ENCODE results near the gene ABCC4. TPM values are rescaled to one million over a fixed set of nuclear protein-coding genes. Genes with fewer than 3 reads are reported as not detected.

The ABCC4 gene
- total and polyA plus RNA-seq, 2 experiments from 2014 or later = 4.3 to 12.2 TPM

- TF ChIP-seq ZNF462 (CRISPR knock-in tag; IDR thresholded peaks at IDR 0.05) (no peak), STAT1 (IDR thresholded peaks at IDR 0.05; ENCODE audit: unreplicated experiment) (no peak), JUNB (IDR thresholded peaks at IDR 0.05; ENCODE audit: unreplicated experiment) (no peak), CTCF (conservative IDR thresholded peaks at IDR 0.05; ENCODE audit: low read depth in 2 of 2) (no peak), ZNF331 (CRISPR knock-in tag; IDR thresholded peaks at IDR 0.05; ENCODE audit: low read depth) (no peak), EZH2phosphoT487 (IDR thresholded peaks at IDR 0.05; ENCODE audit: unreplicated experiment) (no peak), ETS1 (IDR thresholded peaks at IDR 0.05) (no peak), EZH2 (IDR thresholded peaks at IDR 0.05; ENCODE audit: low read depth, unreplicated experiment) (no peak), CREB1 (CRISPR knock-in tag; IDR thresholded peaks at IDR 0.05; ENCODE audit: low read depth) (no peak), POLR2AphosphoS5 (IDR thresholded peaks at IDR 0.05; ENCODE audit: low read depth) (no peak)
- TF ChIP-seq, protein P1, sequence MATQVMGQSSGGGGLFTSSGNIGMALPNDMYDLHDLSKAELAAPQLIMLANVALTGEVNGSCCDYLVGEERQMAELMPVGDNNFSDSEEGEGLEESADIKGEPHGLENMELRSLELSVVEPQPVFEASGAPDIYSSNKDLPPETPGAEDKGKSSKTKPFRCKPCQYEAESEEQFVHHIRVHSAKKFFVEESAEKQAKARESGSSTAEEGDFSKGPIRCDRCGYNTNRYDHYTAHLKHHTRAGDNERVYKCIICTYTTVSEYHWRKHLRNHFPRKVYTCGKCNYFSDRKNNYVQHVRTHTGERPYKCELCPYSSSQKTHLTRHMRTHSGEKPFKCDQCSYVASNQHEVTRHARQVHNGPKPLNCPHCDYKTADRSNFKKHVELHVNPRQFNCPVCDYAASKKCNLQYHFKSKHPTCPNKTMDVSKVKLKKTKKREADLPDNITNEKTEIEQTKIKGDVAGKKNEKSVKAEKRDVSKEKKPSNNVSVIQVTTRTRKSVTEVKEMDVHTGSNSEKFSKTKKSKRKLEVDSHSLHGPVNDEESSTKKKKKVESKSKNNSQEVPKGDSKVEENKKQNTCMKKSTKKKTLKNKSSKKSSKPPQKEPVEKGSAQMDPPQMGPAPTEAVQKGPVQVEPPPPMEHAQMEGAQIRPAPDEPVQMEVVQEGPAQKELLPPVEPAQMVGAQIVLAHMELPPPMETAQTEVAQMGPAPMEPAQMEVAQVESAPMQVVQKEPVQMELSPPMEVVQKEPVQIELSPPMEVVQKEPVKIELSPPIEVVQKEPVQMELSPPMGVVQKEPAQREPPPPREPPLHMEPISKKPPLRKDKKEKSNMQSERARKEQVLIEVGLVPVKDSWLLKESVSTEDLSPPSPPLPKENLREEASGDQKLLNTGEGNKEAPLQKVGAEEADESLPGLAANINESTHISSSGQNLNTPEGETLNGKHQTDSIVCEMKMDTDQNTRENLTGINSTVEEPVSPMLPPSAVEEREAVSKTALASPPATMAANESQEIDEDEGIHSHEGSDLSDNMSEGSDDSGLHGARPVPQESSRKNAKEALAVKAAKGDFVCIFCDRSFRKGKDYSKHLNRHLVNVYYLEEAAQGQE (IDR thresholded peaks at IDR 0.05; ENCODE audit: unreplicated experiment) = no peak
Observed at GRCh38 chr13:95325485-95325884, 24.2 kb upstream of the ABCC4 start (continued).
